DMS153 (cell line): ENCODE data around the gene LY6G5C.

ENCODE experiments used
- DNase-seq: peaks from one replicate; lab custom pipeline; 2025; lab: John Stamatoyannopoulos, UW

Gene LY6G5C

DNA sequence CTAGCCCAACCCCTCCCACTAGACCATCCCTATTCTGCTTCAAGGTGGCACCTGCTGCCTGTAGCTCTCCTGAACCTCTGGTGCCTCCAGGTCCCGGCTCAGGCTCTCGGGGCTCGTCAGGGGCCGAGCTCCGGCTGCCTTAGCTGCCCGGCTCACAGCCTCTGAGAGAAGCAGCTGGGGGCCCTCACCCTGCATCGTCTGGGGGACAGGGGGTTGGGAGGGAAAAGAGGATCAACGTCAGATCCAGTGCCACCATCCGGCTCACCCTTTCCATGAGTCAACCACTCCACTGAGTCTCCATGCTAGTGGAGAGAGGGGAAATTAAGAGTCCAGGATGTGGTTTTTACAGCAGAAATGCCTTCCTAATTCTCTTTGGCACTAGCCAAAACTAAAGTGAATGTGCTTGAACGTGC is 41.4 kb downstream of the LY6G5C start:
- no peak for DNase-seq

DNA sequence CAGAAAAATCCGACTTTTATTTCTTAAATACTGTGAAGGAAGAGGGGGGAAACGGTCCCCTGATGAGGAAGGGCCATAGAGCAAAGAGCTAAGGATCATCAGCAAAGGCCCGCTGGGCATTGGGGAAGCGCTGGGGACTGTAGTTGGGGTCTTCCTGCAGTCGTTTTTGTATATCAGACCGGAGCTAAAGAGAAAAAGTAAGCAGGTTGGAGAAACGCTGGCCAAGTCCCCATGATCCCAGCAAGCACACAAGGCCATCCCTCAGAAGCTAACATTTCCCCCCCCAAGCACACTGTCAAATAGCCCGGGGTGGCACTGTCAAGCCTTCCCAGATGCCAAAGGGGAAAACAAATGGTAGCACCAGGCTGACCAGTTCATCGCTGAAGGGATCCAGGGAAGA is 41.8 kb downstream of the LY6G5C start:
- DNase-seq, result no peak

DNA sequence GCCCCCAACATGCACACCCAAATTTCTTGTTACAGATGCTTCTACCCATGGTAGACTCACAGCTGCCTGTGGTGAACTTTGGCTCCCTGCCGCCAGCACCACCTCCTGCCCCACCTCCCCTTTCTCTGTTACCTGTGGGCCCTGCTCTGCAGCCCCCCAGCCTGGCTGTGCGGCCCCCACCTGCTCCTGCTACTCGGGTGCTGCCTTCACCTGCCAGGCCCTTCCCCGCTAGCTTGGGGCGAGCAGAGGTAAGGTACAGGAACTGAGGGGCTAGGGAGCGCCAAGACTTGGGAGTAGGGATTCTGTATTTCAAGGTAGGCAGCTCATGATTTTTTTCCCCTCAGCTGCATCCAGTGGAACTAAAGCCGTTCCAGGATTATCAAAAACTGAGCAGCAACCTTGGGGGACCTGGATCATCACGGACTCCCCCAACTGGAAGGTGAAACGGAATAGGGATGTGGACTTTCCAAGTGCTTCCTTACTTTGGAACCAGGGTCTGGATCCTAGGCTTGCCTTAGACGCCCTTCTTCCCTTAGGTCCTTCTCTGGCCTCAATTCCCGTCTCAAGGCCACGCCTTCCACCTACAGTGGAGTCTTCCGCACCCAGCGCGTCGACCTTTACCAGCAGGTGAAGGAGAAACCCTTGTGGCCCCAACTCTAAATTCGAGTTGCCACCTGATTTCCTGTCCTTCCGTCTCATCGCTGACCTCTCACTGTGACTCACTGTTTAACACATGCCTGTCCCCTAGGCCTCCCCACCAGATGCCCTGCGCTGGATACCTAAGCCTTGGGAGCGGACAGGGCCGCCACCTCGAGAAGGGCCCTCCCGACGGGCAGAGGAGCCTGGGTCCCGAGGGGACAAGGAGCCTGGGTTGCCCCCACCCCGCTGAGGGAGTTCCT is 43.9 kb downstream of the LY6G5C start:
- DNase-seq, result no peak

DNA sequence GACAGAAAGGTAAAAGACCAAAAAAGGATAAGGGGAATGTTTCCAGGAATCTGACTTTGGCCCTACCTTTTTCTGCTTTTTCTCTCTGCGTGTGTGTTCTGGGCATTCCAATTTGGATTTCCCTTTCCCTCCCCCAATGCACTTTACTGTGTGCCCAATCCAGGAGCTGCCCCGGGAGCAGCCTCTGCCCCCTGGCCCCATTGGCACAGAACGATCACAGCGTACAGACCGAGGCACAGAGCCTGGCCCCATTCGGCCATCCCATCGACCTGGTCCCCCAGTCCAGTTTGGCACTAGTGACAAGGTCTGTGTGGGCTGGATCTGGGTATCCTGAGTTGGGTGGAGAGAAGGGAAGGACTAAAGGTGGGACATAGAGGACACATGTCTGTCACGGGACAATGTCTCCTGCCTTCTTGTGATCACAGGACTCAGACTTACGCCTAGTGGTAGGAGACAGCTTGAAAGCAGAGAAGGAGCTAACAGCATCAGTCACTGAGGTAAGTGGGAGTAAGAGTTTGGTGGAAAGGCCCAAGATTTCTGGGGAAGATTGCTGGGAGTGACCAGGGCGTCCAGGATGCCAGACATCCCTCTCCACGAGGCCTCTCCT is 45.8 kb downstream of the LY6G5C start:
- no peak for DNase-seq

DNA sequence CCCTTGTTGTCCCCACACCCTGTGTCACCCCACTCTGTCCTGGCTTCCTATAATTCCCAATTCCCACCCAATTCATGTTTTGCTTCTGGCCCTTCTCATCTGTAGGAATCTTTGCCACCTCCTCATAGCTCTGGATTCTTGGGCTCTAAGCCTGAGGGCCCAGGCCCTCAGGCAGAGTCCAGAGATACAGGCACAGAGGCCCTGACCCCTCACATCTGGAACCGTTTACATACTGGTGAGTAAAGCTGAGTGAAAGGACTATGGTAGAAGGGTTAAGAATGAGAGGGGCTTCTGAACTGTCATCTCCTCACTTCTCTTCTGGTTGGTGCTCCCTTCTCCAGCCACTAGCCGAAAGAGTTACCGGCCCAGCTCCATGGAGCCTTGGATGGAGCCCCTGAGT is 46.7 kb downstream of the LY6G5C start:
- no peak for DNase-seq

DNA sequence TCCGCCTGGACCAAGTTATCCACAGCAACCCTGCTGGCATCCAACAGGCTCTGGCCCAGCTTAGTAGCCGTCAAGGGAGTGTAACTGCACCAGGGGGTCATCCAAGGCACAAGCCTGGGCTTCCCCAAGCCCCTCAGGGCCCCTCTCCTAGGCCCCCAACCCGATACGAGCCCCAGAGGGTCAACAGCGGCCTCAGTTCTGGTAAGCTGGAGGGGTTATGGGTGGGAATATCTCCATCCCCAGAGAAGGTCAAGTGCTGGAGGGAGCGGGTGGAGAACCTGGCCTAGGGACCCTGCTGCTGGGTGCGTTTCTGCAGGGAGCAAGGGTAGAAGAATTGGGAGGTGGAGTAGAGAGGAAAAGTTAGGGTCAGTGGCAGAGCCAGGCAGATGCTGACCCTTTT is 47.4 kb downstream of the LY6G5C start:
- DNase-seq, result no peak

DNA sequence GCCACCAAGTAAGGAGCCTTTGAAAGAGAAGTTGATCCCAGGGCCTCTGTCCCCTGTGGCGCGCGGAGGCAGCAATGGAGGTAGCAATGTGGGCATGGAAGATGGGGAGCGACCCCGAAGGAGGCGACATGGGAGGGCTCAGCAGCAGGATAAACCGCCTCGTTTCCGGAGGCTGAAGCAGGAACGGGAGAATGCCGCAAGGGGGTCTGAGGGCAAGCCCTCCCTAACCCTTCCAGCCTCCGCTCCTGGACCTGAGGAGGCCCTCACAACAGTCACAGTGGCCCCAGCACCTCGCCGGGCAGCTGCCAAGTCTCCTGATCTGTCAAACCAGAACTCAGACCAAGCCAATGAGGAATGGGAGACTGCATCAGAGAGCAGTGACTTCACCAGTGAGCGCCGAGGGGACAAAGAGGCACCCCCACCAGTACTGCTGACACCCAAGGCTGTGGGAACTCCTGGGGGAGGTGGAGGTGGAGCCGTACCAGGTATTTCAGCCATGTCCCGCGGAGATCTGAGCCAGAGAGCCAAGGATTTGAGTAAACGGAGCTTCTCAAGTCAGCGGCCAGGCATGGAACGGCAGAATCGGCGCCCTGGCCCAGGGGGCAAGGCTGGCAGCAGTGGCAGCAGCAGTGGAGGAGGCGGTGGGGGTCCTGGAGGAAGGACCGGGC is 48.5 kb downstream of the LY6G5C start:
- DNase-seq, result no peak

DNA sequence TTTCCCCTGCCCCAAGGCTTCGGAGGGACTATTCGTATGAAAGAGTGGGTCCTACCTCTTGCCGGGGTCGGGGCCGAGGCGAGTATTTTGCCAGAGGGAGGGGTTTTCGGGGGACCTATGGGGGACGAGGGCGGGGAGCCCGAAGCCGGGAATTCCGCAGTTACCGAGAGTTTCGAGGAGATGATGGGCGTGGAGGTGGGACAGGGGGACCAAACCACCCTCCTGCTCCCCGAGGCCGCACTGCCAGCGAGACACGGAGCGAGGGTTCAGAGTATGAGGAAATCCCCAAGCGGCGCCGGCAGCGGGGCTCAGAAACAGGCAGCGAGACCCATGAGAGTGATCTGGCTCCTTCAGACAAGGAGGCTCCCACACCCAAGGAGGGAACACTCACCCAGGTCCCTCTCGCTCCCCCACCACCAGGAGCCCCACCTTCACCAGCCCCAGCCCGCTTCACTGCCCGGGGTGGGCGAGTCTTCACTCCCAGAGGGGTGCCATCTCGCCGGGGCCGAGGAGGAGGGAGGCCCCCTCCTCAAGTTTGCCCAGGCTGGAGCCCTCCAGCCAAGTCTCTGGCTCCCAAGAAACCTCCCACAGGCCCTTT is 49.1 kb downstream of the LY6G5C start:
- DNase-seq, result no peak

DNA sequence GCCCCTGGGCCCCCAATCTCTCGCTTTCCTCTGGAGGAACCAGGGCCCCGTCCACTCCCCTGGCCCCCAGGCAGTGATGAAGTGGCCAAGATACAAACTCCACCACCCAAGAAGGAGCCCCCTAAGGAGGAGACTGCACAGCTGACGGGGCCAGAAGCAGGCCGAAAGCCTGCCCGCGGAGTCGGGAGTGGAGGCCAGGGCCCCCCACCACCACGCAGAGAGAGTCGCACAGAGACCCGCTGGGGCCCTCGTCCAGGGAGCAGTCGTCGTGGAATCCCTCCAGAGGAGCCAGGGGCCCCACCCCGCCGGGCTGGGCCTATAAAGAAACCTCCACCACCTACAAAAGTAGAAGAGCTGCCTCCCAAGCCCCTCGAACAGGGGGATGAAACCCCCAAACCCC is 49.7 kb downstream of the LY6G5C start:
- DNase-seq, result no peak

DNA sequence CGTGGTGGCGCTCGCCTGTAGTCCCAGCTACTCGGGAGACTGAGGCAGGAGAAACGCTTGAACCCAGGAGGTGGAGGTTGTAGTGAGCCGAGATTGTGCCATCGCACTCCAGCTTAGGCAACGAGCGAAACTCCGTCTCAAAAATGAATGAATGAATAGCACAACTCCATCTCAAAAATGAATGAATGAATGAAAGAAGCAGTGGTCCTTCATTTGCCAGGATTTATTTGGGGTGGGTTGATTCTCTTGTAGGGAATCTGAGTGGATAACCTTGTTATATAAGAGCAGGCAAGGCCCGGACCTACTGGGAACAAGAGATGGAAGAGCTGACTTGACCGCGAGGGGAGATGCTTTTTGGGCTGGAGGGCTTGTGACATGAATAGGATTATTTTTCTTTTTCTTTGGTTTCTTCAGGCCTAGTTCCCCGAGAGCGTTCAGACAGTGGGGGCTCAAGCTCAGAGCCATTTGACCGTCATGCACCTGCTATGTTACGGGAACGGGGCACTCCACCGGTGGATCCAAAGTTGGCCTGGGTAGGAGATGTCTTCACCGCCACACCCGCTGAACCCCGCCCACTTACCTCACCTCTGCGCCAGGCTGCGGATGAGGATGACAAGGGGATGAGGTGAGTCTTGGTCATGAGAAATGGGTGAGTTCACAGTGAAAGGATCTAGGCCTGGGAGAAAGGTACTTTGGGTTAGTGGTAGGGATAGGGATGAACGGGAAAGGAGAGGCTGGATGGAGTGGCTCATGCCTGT is 50.5 kb downstream of the LY6G5C start:
- DNase-seq, result no peak

DNA sequence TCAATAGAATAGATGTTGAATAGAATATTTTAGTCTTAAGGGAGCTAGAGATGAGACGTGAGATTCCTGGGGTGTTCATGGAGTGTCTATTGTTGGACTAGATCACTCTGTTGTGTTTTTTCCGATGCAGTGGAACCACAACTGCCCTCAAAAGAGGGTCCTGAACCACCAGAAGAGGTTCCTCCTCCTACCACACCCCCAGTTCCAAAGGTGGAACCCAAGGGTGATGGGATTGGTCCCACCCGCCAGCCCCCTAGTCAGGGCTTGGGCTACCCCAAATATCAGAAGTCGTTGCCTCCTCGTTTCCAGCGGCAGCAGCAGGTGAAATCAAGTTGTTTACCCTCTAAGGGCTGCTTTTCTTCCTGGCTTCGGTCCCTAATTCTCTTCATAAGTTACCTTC is 51.9 kb downstream of the LY6G5C start:
- DNase-seq, result no peak

DNA sequence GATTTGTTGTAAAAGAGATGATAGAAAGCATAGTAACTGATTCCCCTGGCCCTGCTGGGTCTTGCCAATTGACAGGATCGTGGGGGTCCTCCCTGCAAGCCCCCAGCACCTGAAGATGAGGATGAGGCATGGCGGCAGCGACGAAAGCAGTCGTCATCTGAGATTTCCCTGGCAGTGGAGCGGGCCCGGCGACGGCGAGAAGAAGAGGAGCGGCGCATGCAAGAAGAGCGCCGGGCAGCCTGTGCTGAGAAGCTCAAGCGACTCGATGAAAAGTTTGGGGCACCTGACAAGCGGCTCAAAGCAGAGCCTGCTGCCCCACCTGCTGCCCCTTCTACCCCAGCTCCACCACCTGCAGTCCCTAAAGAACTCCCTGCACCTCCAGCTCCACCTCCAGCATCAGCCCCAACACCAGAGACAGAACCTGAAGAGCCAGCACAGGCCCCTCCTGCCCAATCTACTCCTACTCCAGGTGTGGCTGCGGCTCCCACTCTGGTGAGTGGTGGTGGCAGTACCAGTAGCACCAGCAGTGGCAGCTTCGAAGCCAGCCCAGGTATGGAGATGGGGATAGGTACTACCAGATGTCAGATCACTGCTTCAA is 53.1 kb downstream of the LY6G5C start:
- no peak for DNase-seq

DNA sequence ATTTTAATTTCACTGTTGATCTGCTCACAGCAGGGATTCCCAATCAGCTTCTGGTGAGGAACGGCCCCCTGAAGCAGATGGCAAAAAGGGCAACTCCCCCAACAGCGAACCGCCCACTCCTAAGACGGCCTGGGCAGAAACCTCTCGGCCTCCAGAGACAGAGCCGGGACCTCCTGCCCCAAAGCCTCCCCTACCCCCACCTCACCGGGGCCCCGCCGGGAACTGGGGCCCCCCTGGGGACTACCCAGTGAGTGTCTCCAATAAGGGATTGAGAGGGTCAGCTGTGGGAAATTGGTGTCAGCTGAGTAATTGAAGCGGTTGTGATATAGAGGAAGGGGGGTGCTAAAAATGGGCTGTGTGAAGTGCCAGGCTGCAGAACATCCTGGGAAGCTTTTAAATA is 53.9 kb downstream of the LY6G5C start:
- no peak for DNase-seq
